Spinal cord (tissue), 10 donors: Measurements from ENCODE around the gene DTNB. TPM values are rescaled to one million over a fixed set of nuclear protein-coding genes. Genes with fewer than 3 reads are reported as not detected.

ENCODE experiments used
- DNase-seq, 6 donors: peaks; one replicate each; pipeline versions ENCODE4 v3.0.0 to v3.0.0-alpha.2; 2013 to 2015; ENCODE audit warnings: low spot score in 6 of 6, low read depth in 4 of 6
- H3K27ac ChIP-seq: one replicate; pipeline ENCODE4 v1.5.1; 2013; ENCODE audit warnings: low read depth, low read length, control low read depth
- H3K27me3 ChIP-seq: one replicate; pipeline ENCODE4 v1.6.1; 2013; ENCODE audit warnings: low read length; ENCODE audit not compliant: control insufficient read depth, insufficient read depth
- H3K36me3 ChIP-seq: one replicate; pipeline ENCODE4 v1.6.1; 2013; ENCODE audit warnings: low read length; ENCODE audit not compliant: control insufficient read depth, insufficient read depth
- H3K4me1 ChIP-seq: one replicate; pipeline ENCODE4 v1.6.1; 2013; ENCODE audit warnings: low read length; ENCODE audit not compliant: control insufficient read depth, insufficient read depth
- H3K4me3 ChIP-seq: one replicate; pipeline ENCODE4 v1.5.1; 2013; ENCODE audit warnings: low read depth, low read length, control low read depth
- H3K9me3 ChIP-seq: one replicate; pipeline ENCODE4 v1.6.1; 2013; ENCODE audit warnings: low read length; ENCODE audit not compliant: control insufficient read depth, insufficient read depth
- WGBS: methylation state at CpG from one replicate; pipeline ENCODE4 v1.1.5; 2013; ENCODE audit warnings: missing lambda C conversion rate; ENCODE audit not compliant: insufficient coverage; 5-methylcytosine and 5-hydroxymethylcytosine counted together
- polyA plus RNA-seq, 2 donors: library from polyadenylated mRNA; unstranded; fragments of 120-200 nt; gene quantifications; one replicate each; pipeline ENCODE4 v1.2.1, GENCODE V29; 2013; ENCODE audit not compliant: insufficient read length in 2 of 2
- total RNA-seq, 2 donors: library from RNA; depleted of rRNA in 1 of 2; stranded (reverse); fragments of 120-200 nt in 1 of 2; fragments of >200 nt in 1 of 2; gene quantifications; one replicate each; pipeline versions ENCODE4 v1.2.3 to v1.2.4, GENCODE V29; 2013 to 2014
- donor health status: healthy.

DTNB gene
- total and polyA plus RNA-seq, 4 donors: 21.1 to 50.8 (median 34.5) TPM

- H3K27ac ChIP-seq: no peak overlapping the region
- DNase-seq: no peak
- no peak overlapping the region for H3K4me3 ChIP-seq
- H3K9me3 ChIP-seq: no peaks in the 10 kb centered on the region
- 80% methylated on average over 1 of the region's 4 CpGs for WGBS
- H3K27me3 ChIP-seq: no peaks in the 10 kb centered on the region
- H3K36me3 ChIP-seq: no peaks in the 10 kb centered on the region
- H3K4me1 ChIP-seq: no peaks in the 10 kb centered on the region
These were observed 8.4 kb downstream of the DTNB start for GRCh38 chr2:25664965-25665307.

DNA sequence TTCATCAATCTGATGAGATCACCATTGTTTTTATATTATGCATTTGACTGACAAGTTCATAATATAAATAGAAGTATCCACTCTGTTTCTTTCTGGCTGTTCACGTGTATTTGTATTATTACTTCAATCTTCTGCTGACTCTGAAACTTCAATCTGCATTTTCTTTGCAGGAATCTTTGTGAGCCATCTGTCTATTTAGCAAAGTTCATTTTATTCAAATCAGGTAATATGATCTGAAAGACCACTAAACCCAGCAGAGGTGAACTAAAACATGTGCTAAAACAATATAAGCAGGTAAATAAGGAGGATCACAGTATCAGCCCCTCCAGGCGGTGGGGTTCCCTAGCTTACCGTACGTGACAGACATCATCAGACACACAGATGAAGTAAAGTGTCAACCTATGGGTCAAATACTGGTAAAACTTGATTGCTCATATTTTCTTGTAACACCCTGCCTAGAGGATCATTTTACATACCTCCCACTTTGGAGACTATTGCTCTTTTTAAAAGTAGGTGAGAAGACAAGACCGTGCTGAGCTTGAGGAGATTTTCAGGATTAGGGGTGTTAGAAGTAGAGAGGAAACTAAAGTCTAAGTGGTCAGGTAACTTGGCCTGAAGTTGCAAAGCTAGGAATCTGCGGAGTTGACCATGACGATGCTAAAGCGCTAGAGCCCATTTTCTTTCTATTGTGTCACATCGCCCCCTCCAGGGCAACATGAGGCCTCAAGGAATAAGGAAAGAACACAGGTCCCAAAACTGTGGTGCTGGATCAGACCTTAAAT, 9.0 kb downstream of the DTNB start:
- whole genome bisulfite sequencing: 20% methylated on average over 4 of the region's 9 CpGs
- Histone ChIP-seq H3K4me3 (no peak overlapping the region), H3K27me3 (no peaks in the 10 kb centered on the region), H3K4me1 (no peaks in the 10 kb centered on the region), H3K36me3 (no peaks in the 10 kb centered on the region), H3K9me3 (no peaks in the 10 kb centered on the region), H3K27ac (no peak overlapping the region)
- DNase-seq: peak in 4 of 6 donors; percentile 12 to 75 (median 50)

DNA sequence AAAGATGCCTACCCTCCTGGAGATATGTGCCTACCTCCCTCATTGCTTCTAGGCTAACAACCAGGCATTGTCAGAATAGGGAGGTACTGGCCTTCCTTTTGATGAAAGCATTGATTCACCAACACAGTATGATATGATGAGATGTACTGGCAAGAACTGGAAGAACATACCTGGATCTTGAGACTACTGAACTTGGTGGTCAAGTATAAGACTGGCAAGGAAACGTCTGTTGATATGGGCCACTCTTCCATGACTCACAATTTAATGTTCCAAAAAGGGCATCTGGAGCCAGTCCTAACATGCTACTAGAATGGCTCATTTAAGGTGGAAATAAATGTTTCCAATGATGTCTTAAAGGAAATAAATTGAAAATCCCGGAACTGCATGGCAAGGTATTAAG, 18.1 kb downstream of the DTNB start:
- H3K27ac ChIP-seq: no peak overlapping the region
- no peak for DNase-seq
- no peaks in the 10 kb centered on the region for H3K9me3 ChIP-seq
- H3K4me1 ChIP-seq: no peaks in the 10 kb centered on the region
- no CpG with 5 or more reads among the region's 2 CpGs for WGBS
- no peak overlapping the region for H3K4me3 ChIP-seq
- no peaks in the 10 kb centered on the region for H3K27me3 ChIP-seq
- H3K36me3 ChIP-seq: peaks cover 5% of the 10 kb centered on the region

GRCh38 chr2:25654801-25655200, 18.6 kb downstream of the DTNB start:
- no peaks in the 10 kb centered on the region for H3K9me3 ChIP-seq
- WGBS: 93% methylated on average over 4 of the region's 4 CpGs
- H3K4me1 ChIP-seq: no peaks in the 10 kb centered on the region
- H3K27me3 ChIP-seq: no peaks in the 10 kb centered on the region
- no peak overlapping the region for H3K27ac ChIP-seq
- peaks cover 5% of the 10 kb centered on the region for H3K36me3 ChIP-seq
- no peak overlapping the region for H3K4me3 ChIP-seq
- DNase-seq: no peak

DNA sequence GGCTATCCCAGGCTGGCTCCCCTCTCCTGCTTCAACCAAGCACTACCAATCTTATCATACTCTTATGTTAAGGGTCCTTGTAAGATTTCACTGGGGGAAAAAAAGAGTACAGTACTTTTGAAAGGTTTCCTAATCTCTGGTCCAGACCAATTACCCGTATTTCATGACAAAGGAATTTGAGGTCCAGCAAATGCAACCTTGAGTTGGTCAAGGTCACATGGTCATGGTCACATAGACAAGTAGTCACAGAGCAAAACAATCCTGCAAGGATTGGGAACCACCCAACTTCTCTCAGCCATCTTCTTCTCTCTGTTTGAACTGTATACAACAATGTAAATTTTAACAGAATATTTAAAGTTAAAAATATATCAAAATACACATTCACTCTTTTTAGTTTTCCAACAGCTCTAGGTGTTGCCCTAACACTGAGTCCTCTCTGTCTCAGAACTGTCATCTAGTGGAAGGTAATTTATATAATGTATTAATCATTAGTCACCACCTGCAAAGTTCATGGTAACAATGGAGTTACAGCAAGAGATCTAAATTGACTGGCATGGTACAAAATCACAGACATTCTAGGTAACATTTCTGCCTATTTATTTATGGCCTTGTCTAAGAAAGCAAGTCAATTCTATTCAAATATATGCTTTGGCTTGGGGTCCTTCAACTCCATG, 21.5 kb downstream of the DTNB start:
- Histone ChIP-seq H3K27ac (no peak overlapping the region), H3K4me3 (no peak overlapping the region), H3K4me1 (no peaks in the 10 kb centered on the region), H3K36me3 (peaks cover 5% of the 10 kb centered on the region), H3K27me3 (no peaks in the 10 kb centered on the region), H3K9me3 (no peaks in the 10 kb centered on the region)
- WGBS: no CpG with 5 or more reads among the region's 1 CpG
- no peak for DNase-seq

DNA sequence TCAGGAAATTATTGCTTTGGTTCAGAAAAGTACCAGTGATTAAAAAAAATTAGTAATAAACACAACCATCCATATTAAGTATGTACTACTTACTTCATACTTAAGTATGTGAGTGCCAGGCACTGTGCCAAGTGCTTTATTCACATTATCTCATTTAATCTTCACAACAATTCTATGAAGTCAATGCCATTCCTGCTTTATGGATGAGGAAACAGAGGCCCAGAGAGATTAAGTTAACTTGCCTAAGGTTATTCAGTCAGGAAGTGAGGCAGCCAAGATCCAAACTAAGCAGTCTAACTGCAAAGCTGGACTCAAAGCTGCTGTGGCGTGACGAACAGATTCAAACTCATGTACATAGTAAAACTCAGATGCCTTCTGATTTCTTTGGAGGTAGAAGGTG, 22.3 kb downstream of the DTNB start:
- no peaks in the 10 kb centered on the region for H3K4me1 ChIP-seq
- WGBS: no CpG with 5 or more reads among the region's 2 CpGs
- no peak overlapping the region for H3K4me3 ChIP-seq
- peaks cover 5% of the 10 kb centered on the region for H3K36me3 ChIP-seq
- DNase-seq: no peak
- H3K27ac ChIP-seq: no peak overlapping the region
- no peaks in the 10 kb centered on the region for H3K9me3 ChIP-seq
- no peaks in the 10 kb centered on the region for H3K27me3 ChIP-seq

DNA sequence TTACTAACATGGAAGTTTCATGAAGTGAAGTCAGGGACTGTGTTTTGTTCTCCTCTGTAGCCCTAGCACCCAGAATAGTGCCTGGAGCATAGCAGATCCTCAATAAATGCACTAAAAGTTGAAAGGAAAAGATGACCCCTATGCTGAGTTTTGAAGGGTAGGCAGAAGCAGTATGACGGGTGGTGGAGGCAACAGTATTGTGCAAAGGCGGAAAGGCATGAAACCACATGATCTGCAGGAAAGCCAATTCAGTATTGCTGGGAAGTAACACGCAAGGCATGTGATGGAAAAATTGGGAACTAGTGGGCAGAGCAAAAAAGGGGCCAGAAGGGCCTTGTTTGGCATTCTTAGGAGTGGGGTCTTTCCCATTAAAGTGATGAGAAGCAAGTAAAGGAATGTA, 23.1 kb downstream of the DTNB start:
- H3K4me1 ChIP-seq: no peaks in the 10 kb centered on the region
- DNase-seq: no peak
- H3K27ac ChIP-seq: no peak overlapping the region
- no peak overlapping the region for H3K4me3 ChIP-seq
- no peaks in the 10 kb centered on the region for H3K27me3 ChIP-seq
- peaks cover 5% of the 10 kb centered on the region for H3K36me3 ChIP-seq
- no peaks in the 10 kb centered on the region for H3K9me3 ChIP-seq
- 90% methylated on average over 3 of the region's 3 CpGs for WGBS

DNA sequence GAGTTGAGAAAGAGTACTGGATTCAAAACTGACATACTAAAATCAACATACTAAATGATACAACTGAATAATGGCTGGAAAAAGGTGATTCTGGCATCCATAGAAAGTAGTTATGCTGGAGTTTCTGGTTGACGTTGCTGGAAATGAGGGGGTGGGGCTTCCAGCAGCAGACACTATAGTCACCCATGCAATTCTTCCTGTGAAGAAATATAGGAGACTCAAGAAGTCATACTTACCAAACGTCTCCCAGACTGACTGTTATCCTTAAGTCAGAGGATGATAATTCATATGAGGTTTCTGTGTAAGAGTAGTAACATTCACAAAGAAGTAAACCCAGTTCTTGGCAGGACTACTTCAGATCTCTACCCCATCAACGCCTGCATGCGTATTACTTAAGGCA, 23.6 kb downstream of the DTNB start:
- H3K9me3 ChIP-seq: no peaks in the 10 kb centered on the region
- peaks cover 5% of the 10 kb centered on the region for H3K36me3 ChIP-seq
- no peaks in the 10 kb centered on the region for H3K27me3 ChIP-seq
- WGBS: no CpG with 5 or more reads among the region's 4 CpGs
- H3K4me1 ChIP-seq: no peaks in the 10 kb centered on the region
- no peak overlapping the region for H3K4me3 ChIP-seq
- no peak for DNase-seq
- H3K27ac ChIP-seq: no peak overlapping the region

DNA sequence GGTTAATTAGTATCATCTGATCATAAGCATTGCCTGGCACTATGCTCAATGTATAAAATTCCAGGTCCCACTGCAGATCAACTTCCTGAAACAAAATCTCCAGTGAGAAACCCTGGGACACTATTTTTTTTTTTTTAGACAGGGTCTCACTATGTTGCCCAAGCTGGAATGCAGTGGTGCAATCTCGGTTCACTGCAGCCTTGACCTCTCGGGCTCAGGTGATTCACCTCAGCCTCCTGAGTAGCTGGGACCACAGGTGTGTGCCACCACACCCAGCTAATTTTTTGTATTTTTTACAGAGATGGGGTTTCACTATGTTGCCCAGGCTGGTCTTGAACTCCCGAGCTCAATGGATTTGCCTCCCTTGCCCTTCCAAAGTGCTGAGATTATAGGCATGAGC, 31.1 kb downstream of the DTNB start:
- WGBS: 100% methylated on average over 3 of the region's 3 CpGs
- H3K36me3 ChIP-seq: peaks cover 4% of the 10 kb centered on the region
- no peaks in the 10 kb centered on the region for H3K27me3 ChIP-seq
- no peak for DNase-seq
- H3K4me3 ChIP-seq: no peak overlapping the region
- no peak overlapping the region for H3K27ac ChIP-seq
- H3K4me1 ChIP-seq: no peaks in the 10 kb centered on the region
- no peaks in the 10 kb centered on the region for H3K9me3 ChIP-seq

GRCh38 chr2:25639696-25640095, 33.7 kb downstream of the DTNB start:
- H3K4me3 ChIP-seq: no peak overlapping the region
- no peaks in the 10 kb centered on the region for H3K4me1 ChIP-seq
- no peaks in the 10 kb centered on the region for H3K9me3 ChIP-seq
- WGBS: 97% methylated on average over 14 of the region's 17 CpGs
- no peak overlapping the region for H3K27ac ChIP-seq
- peaks cover 4% of the 10 kb centered on the region for H3K36me3 ChIP-seq
- no peaks in the 10 kb centered on the region for H3K27me3 ChIP-seq
- DNase-seq: no peak
